Measurements from ENCODE around the gene OR12D3.
"Not testable (repeated sequence)": the region's sequence is repeated elsewhere in the genome, so short reads cannot be mapped to it uniquely, and the experiment has no call there.

Gene OR12D3

GRCh38 chr6:29395331-29395730 lies 20.2 kb upstream of the OR12D3 start, which contains the start of gene OR12D2:
Gene OR12D2 (plus strand): TSS chr6:29395631. CDS start chr6:29396700, 1,069 bp downstream.
- Histone ChIP-seq H3K27ac (no peak within 1 kb of the TSS), H3K4me3 (no peak within 1 kb of the TSS)
- no peak for DNase-seq (ENCODE audit: low spot score)
- no peak for TF ChIP-seq CTCF (IDR thresholded peaks at IDR 0.05)

GRCh38 chr6:29388533-29388932 lies 13.4 kb upstream of the OR12D3 start:
- no peak for TF ChIP-seq CTCF (IDR thresholded peaks at IDR 0.05)
- DNase-seq (ENCODE audit: low spot score), result no peak
- no peak overlapping the region for H3K27ac ChIP-seq
- H3K4me3 ChIP-seq, result no peak overlapping the region

DNA sequence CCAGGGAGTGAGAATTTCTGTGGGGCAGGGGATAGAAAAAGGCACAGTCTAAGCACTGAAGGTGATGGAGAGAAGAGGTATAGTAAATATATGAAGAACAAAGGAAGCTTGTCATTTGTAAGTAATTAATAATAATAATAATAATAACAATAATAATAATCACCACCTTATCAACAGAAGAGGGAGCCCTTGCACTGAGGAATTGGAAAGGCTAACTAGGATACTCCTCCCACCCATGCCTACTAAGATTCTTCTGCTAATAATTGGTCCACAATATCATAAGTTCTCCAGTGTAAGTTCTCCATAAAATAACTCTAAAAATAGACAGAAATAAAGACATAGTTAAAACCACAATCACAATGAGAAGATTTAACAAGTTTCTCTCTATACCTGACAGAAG lies 912 bp upstream of the OR12D3 start:
- no peak for TF ChIP-seq CTCF (IDR thresholded peaks at IDR 0.05)
- H3K4me3 ChIP-seq, result no peak overlapping the region
- no peak for DNase-seq (ENCODE audit: low spot score)
- no peak overlapping the region for H3K27ac ChIP-seq

- no peak for DNase-seq (ENCODE audit: low spot score)
- TF ChIP-seq CTCF (IDR thresholded peaks at IDR 0.05), result no peak
- H3K4me3 ChIP-seq, result no peak within 1 kb of the TSS
- H3K27ac ChIP-seq, result no peak within 1 kb of the TSS
Observed at GRCh38 chr6:29368765-29369164, 6.3 kb downstream of the OR12D3 start, which contains the start of gene OR5V1. Gene OR5V1 (minus strand): TSS chr6:29368865. CDS start chr6:29356195, 12,670 bp downstream.

GRCh38 chr6:29355603-29356002 lies 19.5 kb downstream of the OR12D3 start:
- no peak overlapping the region for H3K4me3 ChIP-seq
- no peak for TF ChIP-seq CTCF (IDR thresholded peaks at IDR 0.05)
- no peak overlapping the region for H3K27ac ChIP-seq
- DNase-seq (ENCODE audit: low spot score), result no peak

GRCh38 chr6:29354980-29355379 lies 20.1 kb downstream of the OR12D3 start:
- Histone ChIP-seq H3K27ac (no peak overlapping the region), H3K4me3 (no peak overlapping the region)
- no peak for TF ChIP-seq CTCF (IDR thresholded peaks at IDR 0.05)
- no peak for DNase-seq (ENCODE audit: low spot score)

GRCh38 chr6:29349348-29349747 lies 25.7 kb downstream of the OR12D3 start:
- H3K4me3 ChIP-seq; DNase-seq (ENCODE audit: low spot score); H3K27ac ChIP-seq: not testable (repeated sequence)

GRCh38 chr6:29345380-29345779 lies 29.7 kb downstream of the OR12D3 start:
- DNase-seq (ENCODE audit: low spot score), result no peak
- H3K27ac ChIP-seq, result no peak overlapping the region
- TF ChIP-seq CTCF (IDR thresholded peaks at IDR 0.05), result no peak
- no peak overlapping the region for H3K4me3 ChIP-seq
